HG02798 (cell line): ENCODE results near the gene FAS.

Experiments
- ATAC-seq: cut with Tn5 transposase; IDR thresholded peaks from one replicate; pipeline ENCODE4 v1.9.1; 2021; ENCODE audit warnings: mild to moderate bottlenecking; ENCODE audit not compliant: unreplicated experiment, poor library complexity

Gene FAS

GRCh38 chr10:88990384-88991160 is at the start of gene FAS:
TSS of gene FAS (plus strand) at chr10:88990798. CDS start at chr10:88990877, 79 bp downstream.
- peak; percentile 72 for ATAC-seq

DNA sequence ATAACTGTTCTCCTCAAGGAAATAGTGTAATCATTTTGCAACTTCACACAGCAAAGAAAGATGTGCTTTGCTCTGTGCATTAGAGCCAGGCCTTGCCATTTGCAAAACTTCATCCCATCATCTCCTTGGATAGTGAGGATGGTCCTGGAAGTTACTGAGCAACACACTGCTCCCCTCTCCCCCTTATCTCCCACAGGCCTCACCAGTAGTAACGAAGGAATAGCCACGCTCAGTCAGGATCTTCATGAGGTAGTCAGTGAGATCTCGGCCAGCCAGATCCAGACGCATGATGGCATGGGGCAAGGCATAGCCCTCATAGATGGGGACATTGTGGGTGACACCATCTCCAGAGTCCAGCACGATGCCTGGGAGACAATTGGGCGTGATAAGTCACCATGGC is 49.6 kb upstream of the FAS start:
- no peak for ATAC-seq

GRCh38 chr10:88943778-88944177 is 46.8 kb upstream of the FAS start:
- ATAC-seq, result no peak

GRCh38 chr10:88944813-88945212 is 45.8 kb upstream of the FAS start:
- ATAC-seq, result no peak

- ATAC-seq, result no peak
Measured at GRCh38 chr10:88946200-88946599, 44.4 kb upstream of the FAS start.

DNA sequence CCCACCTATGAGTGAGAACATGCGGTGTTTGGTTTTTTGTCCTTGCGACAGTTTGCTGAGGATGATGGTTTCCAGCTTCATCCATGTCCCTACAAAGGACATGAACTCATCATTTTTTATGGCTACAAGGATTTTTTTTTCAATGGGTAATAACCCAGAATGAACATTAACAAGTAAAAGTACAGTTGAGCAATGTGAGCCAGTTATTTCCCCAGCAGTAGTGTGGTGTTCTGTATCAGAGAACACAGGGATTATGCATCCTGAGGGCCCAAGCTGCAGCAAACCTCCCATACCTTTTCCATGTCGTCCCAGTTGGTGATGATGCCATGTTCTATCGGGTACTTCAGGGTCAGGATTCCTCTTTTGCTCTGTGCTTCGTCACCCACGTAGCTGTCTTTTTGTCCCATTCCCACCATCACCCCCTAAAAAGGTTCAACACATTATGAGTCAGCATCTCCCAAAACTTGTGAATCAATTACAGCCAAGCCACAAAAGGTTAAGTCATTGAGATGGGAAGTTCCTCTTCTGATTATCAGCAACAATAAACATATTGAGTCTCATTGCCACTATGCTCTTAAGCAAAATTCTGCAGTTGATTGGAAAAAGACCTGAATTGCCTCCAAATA is 43.5 kb upstream of the FAS start:
- ATAC-seq, result no peak

- no peak for ATAC-seq
Measured at GRCh38 chr10:88949051-88949450, 41.5 kb upstream of the FAS start.

DNA sequence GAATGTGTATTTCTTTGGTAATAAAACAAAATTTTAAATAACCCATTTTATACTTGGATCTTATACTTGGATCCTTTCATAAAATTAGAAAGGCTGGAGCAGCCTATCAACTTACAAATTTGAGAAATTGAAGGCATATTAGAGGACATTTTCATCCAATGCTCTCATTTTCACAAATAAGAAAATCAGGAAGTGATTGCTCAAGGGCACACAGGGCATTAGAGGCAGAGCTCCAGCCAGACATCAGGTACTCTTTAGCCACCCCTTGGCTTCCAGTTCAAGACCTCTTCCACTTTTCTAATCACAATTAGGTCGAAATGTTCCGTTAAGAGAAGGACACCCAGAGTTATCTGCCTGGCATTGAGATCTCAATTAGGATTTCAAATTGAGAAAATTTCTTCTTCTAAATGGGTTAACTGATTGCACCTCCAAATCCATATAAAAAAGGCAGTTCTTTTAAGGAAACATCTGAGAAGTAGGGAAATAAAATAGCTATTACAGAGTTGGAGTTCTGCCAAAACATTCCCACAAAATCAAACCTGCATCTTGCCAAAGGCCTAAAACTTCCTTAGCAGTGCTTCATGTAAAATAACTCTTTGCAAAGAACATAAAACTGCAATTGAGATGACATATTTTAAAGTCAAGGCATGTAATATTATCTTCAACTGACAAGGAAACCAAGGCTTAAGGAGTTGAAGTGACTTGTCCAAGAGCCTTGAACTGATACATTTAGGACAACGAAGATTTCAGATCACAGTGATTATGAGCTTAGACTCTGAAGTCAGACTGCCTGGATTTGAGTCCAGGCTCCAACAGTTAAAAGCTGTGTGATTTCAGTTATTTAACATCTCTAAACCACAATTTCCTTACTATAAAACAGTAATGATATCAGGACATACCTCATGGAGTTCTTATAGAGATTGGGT is 40.4 kb upstream of the FAS start:
- no peak for ATAC-seq

- ATAC-seq, result no peak
Measured at GRCh38 chr10:88952647-88953111, 37.9 kb upstream of the FAS start, which contains the start of gene ACTA2. TSS of gene ACTA2 (minus strand) at chr10:88952773. CDS start at chr10:88948930, 3,843 bp downstream.

DNA sequence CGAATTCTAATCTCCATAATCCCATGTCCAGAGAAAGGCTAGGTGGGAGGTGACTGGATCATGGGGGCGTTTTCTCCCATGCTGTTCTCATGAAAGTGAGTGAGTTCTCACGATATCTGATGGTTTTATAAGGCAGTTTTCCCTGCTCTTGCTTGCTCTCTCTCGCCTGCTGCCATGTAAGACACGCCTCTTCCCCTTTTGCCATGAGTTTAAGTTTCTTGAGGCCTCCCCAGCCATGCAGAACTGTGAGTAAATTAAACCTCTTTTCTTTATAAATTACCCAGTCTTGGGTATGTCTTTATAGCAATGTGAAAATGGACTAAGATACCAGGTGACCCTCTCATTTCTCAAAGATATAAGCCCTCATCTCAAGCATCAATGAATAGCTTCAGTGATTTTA is 36.9 kb upstream of the FAS start:
- ATAC-seq, result no peak

DNA sequence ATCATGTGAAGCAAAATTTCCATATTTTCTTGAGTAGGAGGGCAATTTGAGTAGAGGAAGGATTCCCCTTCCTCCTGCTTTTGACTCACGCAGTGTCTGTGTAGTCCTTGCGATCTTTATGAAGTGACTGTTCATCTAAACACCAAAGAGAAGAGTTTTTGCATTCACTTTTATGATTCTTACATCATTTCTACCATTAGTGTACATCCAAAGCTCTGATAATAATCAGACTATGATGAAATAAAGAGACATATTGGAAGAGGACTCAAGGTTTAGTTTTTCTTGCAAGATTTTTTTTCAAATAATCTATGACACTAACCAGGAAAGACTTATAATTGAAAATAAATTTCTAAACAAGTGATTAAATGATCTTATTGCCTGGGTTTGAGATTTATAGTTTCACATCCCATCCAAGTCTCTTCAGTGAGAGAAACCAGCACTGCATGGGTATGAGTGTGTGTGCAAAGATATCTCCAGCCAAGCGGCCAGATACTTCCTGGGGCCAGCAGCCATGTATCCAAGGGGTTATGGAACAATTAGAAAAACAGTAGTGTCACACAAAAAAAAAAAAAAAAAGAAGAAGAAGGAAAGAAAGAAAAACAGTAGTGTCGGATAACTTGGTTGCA is 36.0 kb upstream of the FAS start:
- no peak for ATAC-seq

- no peak for ATAC-seq
Measured at GRCh38 chr10:88957381-88957780, 33.2 kb upstream of the FAS start.

DNA sequence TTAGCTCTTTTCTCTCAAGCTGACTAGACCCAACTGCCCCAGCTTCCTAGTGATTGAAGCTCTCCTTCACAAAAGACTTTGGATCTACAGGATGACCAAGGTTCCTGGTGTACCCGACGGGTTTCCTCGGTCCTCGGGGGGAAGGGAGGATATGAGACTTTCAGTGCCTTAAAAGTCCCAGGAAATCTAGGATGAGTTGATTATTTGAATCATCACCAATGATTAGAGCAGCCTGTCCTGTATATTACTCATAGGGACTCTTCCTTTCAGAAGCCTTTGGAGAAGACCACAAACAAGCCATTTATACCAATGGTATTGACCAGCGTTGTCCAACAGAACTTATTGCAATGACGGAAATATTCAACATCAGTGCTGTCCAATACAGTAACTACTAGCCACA is 31.9 kb upstream of the FAS start:
- no peak for ATAC-seq

- no peak for ATAC-seq
Measured at GRCh38 chr10:88960802-88961201, 29.8 kb upstream of the FAS start.

- ATAC-seq, result no peak
Measured at GRCh38 chr10:88961266-88961665, 29.3 kb upstream of the FAS start.

DNA sequence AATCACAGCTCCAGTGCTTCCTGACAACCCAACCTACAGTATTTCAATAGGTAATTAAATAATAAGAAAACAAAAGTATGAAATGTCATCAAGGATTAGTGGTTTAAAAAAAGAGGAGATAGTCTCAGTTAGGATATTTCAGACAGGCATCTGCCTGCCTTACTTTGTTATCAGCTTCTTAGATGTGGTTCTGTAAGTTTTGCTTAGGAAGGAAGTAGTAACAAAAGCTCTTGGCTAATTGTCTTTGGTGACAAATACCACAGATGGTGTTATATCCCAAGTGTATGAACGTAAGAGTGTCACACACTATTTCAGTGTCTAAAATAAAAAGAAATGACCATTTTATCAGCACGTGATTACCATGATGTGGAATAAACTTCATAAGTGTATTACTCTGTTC is 28.3 kb upstream of the FAS start:
- ATAC-seq, result no peak

GRCh38 chr10:88963318-88963717 is 27.3 kb upstream of the FAS start:
- ATAC-seq, result no peak

DNA sequence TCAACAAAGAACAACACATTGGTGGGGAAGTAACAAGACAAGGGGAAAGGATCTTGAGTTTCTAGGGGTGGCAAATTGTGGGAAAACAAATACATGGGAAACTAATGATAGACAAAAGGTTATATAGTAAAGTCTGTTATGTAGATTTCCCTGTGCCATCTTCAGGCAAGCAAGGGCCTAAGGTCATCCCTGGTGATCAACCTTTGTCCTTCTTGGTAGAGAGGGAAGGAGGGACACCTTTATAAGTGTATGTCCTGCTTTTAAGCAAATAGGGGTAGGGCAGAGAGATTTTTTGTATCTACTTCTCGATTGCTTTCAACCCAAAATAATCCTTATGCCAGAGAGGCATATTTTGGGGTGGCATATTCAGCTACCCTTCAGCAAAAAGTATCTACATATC is 26.2 kb upstream of the FAS start:
- ATAC-seq, result no peak

GRCh38 chr10:88964869-88965415 is 25.7 kb upstream of the FAS start:
- no peak for ATAC-seq

DNA sequence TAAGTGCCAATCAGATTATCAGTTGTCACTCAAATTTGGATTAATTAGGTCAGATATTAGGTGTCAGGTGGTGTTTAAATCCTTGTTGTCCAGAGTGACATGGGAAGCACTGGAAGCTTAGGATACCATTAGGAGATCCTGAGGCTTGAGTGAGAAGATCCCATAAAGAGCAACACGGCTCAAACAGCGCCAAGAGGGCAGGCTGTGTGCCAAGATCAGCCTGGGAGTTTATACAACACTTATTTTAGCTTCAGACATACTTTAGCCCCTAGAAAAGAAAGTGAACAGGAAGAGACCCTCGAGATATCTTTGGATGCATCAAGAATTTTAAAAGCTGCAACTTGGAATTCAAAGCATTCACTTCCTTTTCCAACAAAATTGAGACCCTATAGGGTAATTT is 23.8 kb upstream of the FAS start:
- ATAC-seq, result no peak
